ENCODE results near the gene FGF12.

GRCh38 chr3:192637803-192638202, 89.5 kb downstream of the FGF12 start:
- TF ChIP-seq, protein P1, sequence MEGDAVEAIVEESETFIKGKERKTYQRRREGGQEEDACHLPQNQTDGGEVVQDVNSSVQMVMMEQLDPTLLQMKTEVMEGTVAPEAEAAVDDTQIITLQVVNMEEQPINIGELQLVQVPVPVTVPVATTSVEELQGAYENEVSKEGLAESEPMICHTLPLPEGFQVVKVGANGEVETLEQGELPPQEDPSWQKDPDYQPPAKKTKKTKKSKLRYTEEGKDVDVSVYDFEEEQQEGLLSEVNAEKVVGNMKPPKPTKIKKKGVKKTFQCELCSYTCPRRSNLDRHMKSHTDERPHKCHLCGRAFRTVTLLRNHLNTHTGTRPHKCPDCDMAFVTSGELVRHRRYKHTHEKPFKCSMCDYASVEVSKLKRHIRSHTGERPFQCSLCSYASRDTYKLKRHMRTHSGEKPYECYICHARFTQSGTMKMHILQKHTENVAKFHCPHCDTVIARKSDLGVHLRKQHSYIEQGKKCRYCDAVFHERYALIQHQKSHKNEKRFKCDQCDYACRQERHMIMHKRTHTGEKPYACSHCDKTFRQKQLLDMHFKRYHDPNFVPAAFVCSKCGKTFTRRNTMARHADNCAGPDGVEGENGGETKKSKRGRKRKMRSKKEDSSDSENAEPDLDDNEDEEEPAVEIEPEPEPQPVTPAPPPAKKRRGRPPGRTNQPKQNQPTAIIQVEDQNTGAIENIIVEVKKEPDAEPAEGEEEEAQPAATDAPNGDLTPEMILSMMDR (conservative IDR thresholded peaks at IDR 0.05 in 1 of 2, IDR thresholded peaks at IDR 0.05 in 1 of 2; ENCODE audit: low read depth in 1 of 2, low read length in 2 of 2) = no peak
- TF ChIP-seq EZH2 (IDR thresholded peaks at IDR 0.05; ENCODE audit: low read length, missing control alignments) = no peak
